Testis (tissue), 3 donors: Measurements from ENCODE around the gene CHCHD3. TPM values are rescaled to one million over a fixed set of nuclear protein-coding genes. Genes with fewer than 3 reads are reported as not detected.

Source experiments
- DNase-seq: peaks from one replicate; pipeline ENCODE4 v3.0.0-alpha.2; 2019
- H3K27ac ChIP-seq, 2 donors: fragments of 200-600 bp; sonication (generic); one replicate each; pipeline ENCODE4 v1.5.1; 2019
- H3K27me3 ChIP-seq: fragments of 200-600 bp; sonication (generic); one replicate; pipeline ENCODE4 v1.5.1; 2019
- H3K36me3 ChIP-seq: fragments of 200-600 bp; sonication (generic); one replicate; pipeline ENCODE4 v1.5.1; 2017; ENCODE audit warnings: low read depth; ENCODE audit errors: missing control alignments
- H3K4me1 ChIP-seq: fragments of 200-600 bp; sonication (generic); one replicate; pipeline ENCODE4 v1.5.1; 2019
- H3K4me3 ChIP-seq, 2 donors: fragments of 200-600 bp; sonication (generic); one replicate each; pipeline ENCODE4 v1.5.1; 2017 to 2019
- H3K9me3 ChIP-seq: fragments of 200-600 bp; sonication (generic); one replicate; pipeline ENCODE4 v1.5.1; 2017
- CTCF ChIP-seq, 3 experiments: fragments of 450-650 bp in 2 of 3; fragments of 200-600 bp in 1 of 3; sonication (generic) in 1 of 3; IDR thresholded peaks; one replicate each; pipeline ENCODE4 v1.5.1; 2016 to 2019; ENCODE audit warnings: antibody characterized with exemption in 3 of 3, mild to moderate bottlenecking in 2 of 3, moderate library complexity in 1 of 3
- POLR2A ChIP-seq: fragments of 450-650 bp; IDR thresholded peaks from one replicate; pipeline ENCODE4 v1.6.1; 2017; ENCODE audit warnings: antibody characterized with exemption, mild to moderate bottlenecking, moderate library complexity
- WGBS, 2 donors: methylation state at CpG; one replicate each; pipeline ENCODE4 v1.1.5; 2018; 5-methylcytosine and 5-hydroxymethylcytosine counted together
- intact Hi-C: fragments of 100-400 bp; cut with DNase I; formaldehyde crosslinking; loops from one replicate; pipeline ENCODE4 v1.15.1; 2023; ENCODE audit warnings: low total_unique reads
- polyA plus RNA-seq: library from polyadenylated mRNA; stranded (reverse); fragments of 350-450 nt; fragmentation: Illumina TruSeq; extraction: RNeasy Lipid Tissue Mini Kit (QIAGEN cat#74804); gene quantifications from one replicate; pipeline ENCODE4 v1.2.3, GENCODE V29; 2014; ENCODE audit warnings: low read depth, low replicate concordance; ENCODE audit not compliant: insufficient read depth
- total RNA-seq, 2 donors: library from RNA; depleted of rRNA; stranded (reverse); fragments of >200 nt; gene quantifications; one replicate each; pipeline ENCODE4 v1.2.3, GENCODE V29; 2016

Gene CHCHD3
- total and polyA plus RNA-seq, 3 donors from 2014 or later = 44.0 to 53.0 (median 47.9) TPM

DNA sequence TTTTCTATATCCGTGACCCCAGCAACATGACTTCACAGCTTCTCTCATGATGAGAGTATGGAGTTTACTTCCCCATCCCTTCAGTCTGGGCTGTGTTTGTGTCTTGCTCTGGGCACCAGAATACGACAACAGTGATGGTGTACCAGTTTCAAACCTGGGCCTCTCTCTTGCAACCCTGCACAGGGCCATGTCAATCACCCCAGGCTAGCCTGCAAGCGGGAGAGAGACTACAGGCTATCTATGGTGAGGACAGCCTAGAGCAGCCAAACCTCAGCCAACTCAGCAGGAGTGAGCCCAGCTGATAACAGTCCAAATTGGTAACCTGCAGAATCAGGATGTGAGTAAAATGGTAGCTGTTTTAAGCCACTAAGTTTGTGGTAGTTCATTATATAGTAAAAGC is 235.8 kb downstream of the CHCHD3 start:
- DNase-seq = no peak
- 72 to 99% methylated on average over 2 to 3 of the region's 3 CpGs for WGBS, 2 donors
- Histone ChIP-seq H3K4me3 (no peak overlapping the region), H3K9me3 (no peaks in the 10 kb centered on the region), H3K4me1 (no peaks in the 10 kb centered on the region), H3K27ac (no peak overlapping the region), H3K36me3 (no peaks in the 10 kb centered on the region), H3K27me3 (no peaks in the 10 kb centered on the region)
- TF ChIP-seq POLR2A = no peak
- TF ChIP-seq CTCF (IDR thresholded peaks at IDR 0.05) = no peak
- intact Hi-C loops = no loop called here

DNA sequence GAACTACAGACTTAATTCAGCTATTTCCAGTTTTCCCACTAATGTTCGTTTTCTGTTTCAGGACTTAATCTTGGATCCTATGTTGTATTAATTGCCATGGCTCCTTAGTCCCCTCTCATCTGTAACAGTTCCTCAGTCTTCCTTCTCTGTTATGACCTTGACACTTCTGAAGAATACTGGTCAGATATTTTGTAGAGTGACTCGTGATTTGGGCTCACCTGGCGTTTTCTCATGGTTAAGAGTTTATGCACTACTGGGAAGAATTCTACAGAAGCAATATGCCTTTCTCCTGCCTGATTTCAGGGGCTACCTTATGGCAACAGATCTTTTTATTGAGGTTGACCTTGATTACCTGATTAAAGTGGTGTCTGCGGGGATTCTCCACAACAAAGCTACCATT is 239.4 kb downstream of the CHCHD3 start:
- Histone ChIP-seq H3K4me3 (no peak overlapping the region), H3K4me1 (no peaks in the 10 kb centered on the region), H3K36me3 (no peaks in the 10 kb centered on the region), H3K27ac (no peak overlapping the region), H3K9me3 (no peaks in the 10 kb centered on the region), H3K27me3 (no peaks in the 10 kb centered on the region)
- no peak for TF ChIP-seq POLR2A
- no peak for TF ChIP-seq CTCF (IDR thresholded peaks at IDR 0.05)
- intact Hi-C loops = no loop called here
- 74 to 81% methylated on average over 4 of the region's 4 CpGs for WGBS, 2 donors
- DNase-seq = no peak

- TF ChIP-seq POLR2A (no peak), CTCF (IDR thresholded peaks at IDR 0.05) (no peak)
- intact Hi-C loops = no loop called here
- no peak overlapping the region for H3K4me3 ChIP-seq
- 20 to 27% methylated on average over 1 of the region's 1 CpG for WGBS, 2 donors
- no peaks in the 10 kb centered on the region for H3K4me1 ChIP-seq
- H3K27me3 ChIP-seq = no peaks in the 10 kb centered on the region
- no peaks in the 10 kb centered on the region for H3K9me3 ChIP-seq
- H3K36me3 ChIP-seq = no peaks in the 10 kb centered on the region
- DNase-seq = no peak
- H3K27ac ChIP-seq = no peak overlapping the region
These were observed 241.7 kb downstream of the CHCHD3 start for GRCh38 chr7:132840199-132840598.

GRCh38 chr7:132838313-132838712 is 243.6 kb downstream of the CHCHD3 start:
- WGBS, 2 donors = 77 to 90% methylated on average over 3 of the region's 3 CpGs
- no peak for DNase-seq
- H3K9me3 ChIP-seq = no peaks in the 10 kb centered on the region
- no peaks in the 10 kb centered on the region for H3K27me3 ChIP-seq
- no peaks in the 10 kb centered on the region for H3K4me1 ChIP-seq
- no peaks in the 10 kb centered on the region for H3K36me3 ChIP-seq
- no peak for TF ChIP-seq POLR2A
- no peak for TF ChIP-seq CTCF (IDR thresholded peaks at IDR 0.05)
- H3K27ac ChIP-seq = no peak overlapping the region
- intact Hi-C loops = no loop called here
- no peak overlapping the region for H3K4me3 ChIP-seq

DNA sequence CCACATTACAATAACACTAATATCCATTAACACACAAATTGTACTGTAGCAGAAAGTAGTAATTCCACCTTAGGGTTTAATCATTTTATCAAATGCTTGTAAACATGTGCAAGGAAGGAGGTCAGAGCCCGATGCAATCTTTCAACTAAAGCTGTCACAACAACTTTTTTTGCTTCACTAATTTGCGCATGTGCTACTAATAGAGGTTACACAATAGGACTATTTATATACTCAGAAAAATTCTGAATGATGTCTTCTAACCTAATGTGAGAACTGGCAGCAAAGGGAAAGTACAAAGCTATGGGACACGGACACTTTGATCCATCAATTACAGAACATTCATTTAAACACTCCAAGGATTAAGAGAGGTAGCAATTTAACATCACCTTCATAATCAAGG is 244.4 kb downstream of the CHCHD3 start:
- Histone ChIP-seq H3K4me3 (no peak overlapping the region), H3K9me3 (no peaks in the 10 kb centered on the region), H3K27ac (no peak overlapping the region), H3K36me3 (no peaks in the 10 kb centered on the region), H3K27me3 (no peaks in the 10 kb centered on the region), H3K4me1 (no peaks in the 10 kb centered on the region)
- TF ChIP-seq CTCF (IDR thresholded peaks at IDR 0.05) (no peak), POLR2A (no peak)
- WGBS, 2 donors = 92 to 93% methylated on average over 3 of the region's 3 CpGs
- no peak for DNase-seq
- intact Hi-C loops = no loop called here
